Measurements from ENCODE around the gene FAF2. TPM values are rescaled to one million over a fixed set of nuclear protein-coding genes. Genes with fewer than 3 reads are reported as not detected.

Gene FAF2
- total RNA-seq, 1 experiment from 2014 or later, result 32.9 TPM

GRCh38 chr5:176530393-176530982, 82.3 kb downstream of the FAF2 start:
- DNase-seq (ENCODE audit: low spot score) (no peak), ATAC-seq (no peak)
- ChIA-PET CTCF (no interaction called here), POLR2A (no interaction called here)
- TF ChIP-seq JUN (CRISPR knock-in tag; IDR thresholded peaks at IDR 0.05) (no peak), ATF3 (CRISPR knock-in tag; conservative IDR thresholded peaks at IDR 0.05) (no peak), IRF2 (CRISPR knock-in tag; IDR thresholded peaks at IDR 0.05; ENCODE audit: borderline replicate concordance, low read depth) (no peak), KAT7 (CRISPR knock-in tag; IDR thresholded peaks at IDR 0.05; ENCODE audit: borderline replicate concordance) (no peak), MLX (CRISPR knock-in tag; IDR thresholded peaks at IDR 0.05) (no peak), ZNF121 (CRISPR knock-in tag; IDR thresholded peaks at IDR 0.05) (no peak), ZNF423 (CRISPR knock-in tag; IDR thresholded peaks at IDR 0.05) (no peak), TEAD1 (CRISPR knock-in tag; IDR thresholded peaks at IDR 0.05) (no peak), CREB1 (CRISPR knock-in tag; IDR thresholded peaks at IDR 0.05) (no peak)
- H3K4me1 Mint-ChIP-seq, result peaks cover 24% of the 10 kb centered on the region
- no peak overlapping the region for H3K27ac Mint-ChIP-seq
- no peaks in the 10 kb centered on the region for H3K9me3 Mint-ChIP-seq
- H3K4me3 Mint-ChIP-seq, result no peak overlapping the region
- no peaks in the 10 kb centered on the region for H3K27me3 Mint-ChIP-seq (ENCODE audit: low read depth)
- peaks cover 40% of the 10 kb centered on the region for H3K36me3 Mint-ChIP-seq

GRCh38 chr5:176530983-176531901, 83.1 kb downstream of the FAF2 start:
- peaks cover 40% of the 10 kb centered on the region for H3K36me3 Mint-ChIP-seq
- no peaks in the 10 kb centered on the region for H3K27me3 Mint-ChIP-seq (ENCODE audit: low read depth)
- ATAC-seq (no peak), DNase-seq (ENCODE audit: low spot score) (no peak)
- H3K27ac Mint-ChIP-seq, result no peak overlapping the region
- TF ChIP-seq ERG (CRISPR knock-in tag; IDR thresholded peaks at IDR 0.05), result no peak
- no peak for TF ChIP-seq MXD4 (CRISPR knock-in tag; IDR thresholded peaks at IDR 0.05; ENCODE audit: borderline replicate concordance)
- no peak for TF ChIP-seq ZNF317 (CRISPR knock-in tag; IDR thresholded peaks at IDR 0.05; ENCODE audit: borderline replicate concordance, low read depth)
- no peak for TF ChIP-seq EMX1 (CRISPR knock-in tag; IDR thresholded peaks at IDR 0.05)
- no peak for TF ChIP-seq NR3C1 (CRISPR knock-in tag; conservative IDR thresholded peaks at IDR 0.05; ENCODE audit: low read depth)
- H3K4me1 Mint-ChIP-seq, result peaks cover 28% of the 10 kb centered on the region
- H3K9me3 Mint-ChIP-seq, result no peaks in the 10 kb centered on the region
- ChIA-PET CTCF (no interaction called here), POLR2A (no interaction called here)
- no peak overlapping the region for H3K4me3 Mint-ChIP-seq

GRCh38 chr5:176531902-176532493, 83.8 kb downstream of the FAF2 start:
- no peak for ATAC-seq
- Mint-ChIP-seq H3K4me3 (no peak overlapping the region), H3K27me3 (ENCODE audit: low read depth) (no peaks in the 10 kb centered on the region), H3K9me3 (no peaks in the 10 kb centered on the region), H3K36me3 (peaks cover 40% of the 10 kb centered on the region), H3K4me1 (peaks cover 28% of the 10 kb centered on the region), H3K27ac (no peak overlapping the region)
- DNase-seq (ENCODE audit: low spot score), result no peak
- ChIA-PET CTCF (no interaction called here), POLR2A (no interaction called here)
- TF ChIP-seq JAZF1 (CRISPR knock-in tag; IDR thresholded peaks at IDR 0.05) (no peak), ATF6 (CRISPR knock-in tag; IDR thresholded peaks at IDR 0.05) (no peak), RELA (CRISPR knock-in tag; IDR thresholded peaks at IDR 0.05; ENCODE audit: borderline replicate concordance) (no peak), ATF1 (CRISPR knock-in tag; IDR thresholded peaks at IDR 0.05) (no peak), OVOL2 (CRISPR knock-in tag; IDR thresholded peaks at IDR 0.05; ENCODE audit: borderline replicate concordance) (no peak), ZNF317 (CRISPR knock-in tag; IDR thresholded peaks at IDR 0.05; ENCODE audit: borderline replicate concordance, low read depth) (no peak), IRF1 (CRISPR knock-in tag; IDR thresholded peaks at IDR 0.05) (no peak), CTCF (IDR thresholded peaks at IDR 0.05) (no peak)
